ENCODE data around the gene BHLHE41.

BHLHE41 gene

DNA sequence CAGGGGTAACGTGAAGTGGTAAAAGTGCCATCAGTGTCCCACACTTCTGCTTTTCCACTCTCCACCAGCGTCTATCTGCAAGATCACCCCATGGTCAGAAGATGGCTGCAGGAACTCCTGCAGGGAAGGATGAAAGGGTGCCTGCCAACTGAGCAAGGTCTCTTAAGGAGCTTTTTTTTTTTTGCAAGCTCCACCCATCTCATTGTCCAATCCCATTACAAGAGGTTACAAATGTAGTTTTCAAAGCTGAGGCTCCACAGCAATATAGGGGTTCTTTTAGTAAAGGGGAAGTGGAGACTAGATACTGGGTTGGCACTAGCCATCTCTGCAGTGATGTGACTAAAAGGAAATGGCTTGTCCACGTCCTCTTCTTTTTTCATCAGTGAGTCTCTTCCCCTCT, 5.9 kb upstream of the BHLHE41 start:
- peak overlapping the region; percentile 39 for H2AFZ ChIP-seq (ENCODE audit: low read length)
- no peaks in the 10 kb centered on the region for H3F3A ChIP-seq (ENCODE audit: low read depth)
- no peaks in the 10 kb centered on the region for H3K9me2 ChIP-seq (replicated peaks; ENCODE audit: low read depth, low read length)
- H3K9me3 ChIP-seq (ENCODE audit: insufficient read depth, low read depth, low read length): no peaks in the 10 kb centered on the region
- no peaks in the 10 kb centered on the region for H4K20me1 ChIP-seq (ENCODE audit: insufficient read depth, low read length, poor library complexity, severe bottlenecking)
- H3K79me2 ChIP-seq (ENCODE audit: insufficient read depth, low read length): no peaks in the 10 kb centered on the region
- no peak overlapping the region for H3K4me2 ChIP-seq (ENCODE audit: low read depth, low read length, poor library complexity, severe bottlenecking)
- H3K4me3 ChIP-seq (ENCODE audit: low read length, poor library complexity, severe bottlenecking): no peak overlapping the region
- peaks cover 21% of the 10 kb centered on the region for H3K27me3 ChIP-seq (ENCODE audit: insufficient read depth, low read length, poor library complexity, severe bottlenecking)
- H3K4me1 ChIP-seq (ENCODE audit: insufficient read depth, low read length, poor library complexity, severe bottlenecking): peaks cover 7% of the 10 kb centered on the region
- no peak overlapping the region for H3K9ac ChIP-seq (ENCODE audit: low read depth, low read length, poor library complexity, severe bottlenecking)
- TF ChIP-seq EZH2phosphoT487 (IDR thresholded peaks at IDR 0.05; ENCODE audit: borderline replicate concordance): no peak
- TF ChIP-seq CTCF (conservative IDR thresholded peaks at IDR 0.05; ENCODE audit: low read length): no peak
- no peaks in the 10 kb centered on the region for H3K36me3 ChIP-seq (ENCODE audit: insufficient read depth, low read length)

DNA sequence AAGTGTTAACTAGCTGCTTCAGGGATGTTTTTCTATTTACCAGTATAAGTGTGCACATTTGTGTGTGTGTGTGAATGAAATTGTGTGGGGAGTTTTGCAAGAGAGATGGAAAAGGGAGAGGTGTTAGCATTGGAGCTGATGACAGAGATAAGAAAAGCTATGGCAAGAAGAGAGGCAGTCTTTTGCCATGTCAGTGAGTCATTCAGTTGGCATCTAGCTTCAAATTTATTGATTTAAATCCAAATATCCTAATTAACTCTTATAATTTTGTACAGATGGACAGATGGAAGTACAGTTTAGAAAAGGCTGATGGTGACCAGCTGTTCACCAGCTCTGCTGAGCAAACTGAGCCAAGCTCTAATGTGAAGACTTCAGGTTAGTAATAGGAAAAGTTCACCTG, 3.3 kb upstream of the BHLHE41 start:
- H3K9me3 ChIP-seq (ENCODE audit: insufficient read depth, low read depth, low read length): no peaks in the 10 kb centered on the region
- no peaks in the 10 kb centered on the region for H4K20me1 ChIP-seq (ENCODE audit: insufficient read depth, low read length, poor library complexity, severe bottlenecking)
- 0 out of 2 replicates have a peak, but pooled peaks cover 2% of the 10 kb centered on the region for H3F3A ChIP-seq (ENCODE audit: low read depth)
- peaks cover 28% of the 10 kb centered on the region for H3K27me3 ChIP-seq (ENCODE audit: insufficient read depth, low read length, poor library complexity, severe bottlenecking)
- H3K4me2 ChIP-seq (ENCODE audit: low read depth, low read length, poor library complexity, severe bottlenecking): no peak overlapping the region
- TF ChIP-seq CTCF (conservative IDR thresholded peaks at IDR 0.05; ENCODE audit: low read length) (no peak), EZH2phosphoT487 (IDR thresholded peaks at IDR 0.05; ENCODE audit: borderline replicate concordance) (no peak)
- no peaks in the 10 kb centered on the region for H3K36me3 ChIP-seq (ENCODE audit: insufficient read depth, low read length)
- no peaks in the 10 kb centered on the region for H3K79me2 ChIP-seq (ENCODE audit: insufficient read depth, low read length)
- no peak overlapping the region for H3K4me3 ChIP-seq (ENCODE audit: low read length, poor library complexity, severe bottlenecking)
- H3K9ac ChIP-seq (ENCODE audit: low read depth, low read length, poor library complexity, severe bottlenecking): no peak overlapping the region
- peaks cover 7% of the 10 kb centered on the region for H3K4me1 ChIP-seq (ENCODE audit: insufficient read depth, low read length, poor library complexity, severe bottlenecking)
- no peaks in the 10 kb centered on the region for H3K9me2 ChIP-seq (replicated peaks; ENCODE audit: low read depth, low read length)
- no peak overlapping the region for H2AFZ ChIP-seq (ENCODE audit: low read length)

DNA sequence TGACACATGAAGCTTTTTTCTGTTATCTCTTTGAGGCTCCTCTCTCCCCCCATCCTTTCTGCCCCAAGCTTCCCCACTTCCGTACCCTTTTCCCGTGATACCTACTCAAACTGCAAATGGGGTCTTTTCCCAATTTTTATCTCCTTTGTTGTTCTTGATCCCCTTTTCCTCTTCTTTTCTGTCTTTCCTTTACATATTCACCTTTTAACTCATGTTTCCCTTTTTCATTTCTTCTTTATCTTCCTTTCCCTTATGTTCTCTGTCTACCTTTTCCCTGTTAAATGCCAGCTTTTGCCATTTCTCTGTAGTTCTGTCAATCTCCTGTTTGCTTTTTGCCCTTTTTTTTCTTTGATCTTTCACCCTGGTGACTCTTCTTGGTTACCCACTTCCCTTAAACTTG, 2.6 kb upstream of the BHLHE41 start:
- H3K79me2 ChIP-seq (ENCODE audit: insufficient read depth, low read length): no peaks in the 10 kb centered on the region
- H3K4me3 ChIP-seq (ENCODE audit: low read length, poor library complexity, severe bottlenecking): no peak overlapping the region
- 0 out of 2 replicates have a peak, but pooled peaks cover 2% of the 10 kb centered on the region for H3F3A ChIP-seq (ENCODE audit: low read depth)
- H3K4me1 ChIP-seq (ENCODE audit: insufficient read depth, low read length, poor library complexity, severe bottlenecking): peaks cover 7% of the 10 kb centered on the region
- H3K9me2 ChIP-seq (replicated peaks; ENCODE audit: low read depth, low read length): no peaks in the 10 kb centered on the region
- no peaks in the 10 kb centered on the region for H3K36me3 ChIP-seq (ENCODE audit: insufficient read depth, low read length)
- H2AFZ ChIP-seq (ENCODE audit: low read length): no peak overlapping the region
- H3K4me2 ChIP-seq (ENCODE audit: low read depth, low read length, poor library complexity, severe bottlenecking): no peak overlapping the region
- H3K27me3 ChIP-seq (ENCODE audit: insufficient read depth, low read length, poor library complexity, severe bottlenecking): peaks cover 34% of the 10 kb centered on the region
- no peaks in the 10 kb centered on the region for H4K20me1 ChIP-seq (ENCODE audit: insufficient read depth, low read length, poor library complexity, severe bottlenecking)
- no peak overlapping the region for H3K9ac ChIP-seq (ENCODE audit: low read depth, low read length, poor library complexity, severe bottlenecking)
- no peak for TF ChIP-seq CTCF (conservative IDR thresholded peaks at IDR 0.05; ENCODE audit: low read length)
- no peak for TF ChIP-seq EZH2phosphoT487 (IDR thresholded peaks at IDR 0.05; ENCODE audit: borderline replicate concordance)
- no peaks in the 10 kb centered on the region for H3K9me3 ChIP-seq (ENCODE audit: insufficient read depth, low read depth, low read length)

Measured in Loucy (cell line).